Natural killer cell treated with Interleukin-12 subunit alpha and Interleukin-12 subunit beta and Interleukin-15 and Interleukin-18, amount 100 ng/mL, for 72 hours (primary cell): ENCODE data around the gene KRT74. TPM values are rescaled to one million over a fixed set of nuclear protein-coding genes. Genes with fewer than 3 reads are reported as not detected.

ENCODE experiments used
- ATAC-seq, 2 donors: fragments of 150-1000 bp; cut with Tn5 transposase in 1 of 2; sonication (Bioruptor Pico), chemical (Tn5 transposase) in 1 of 2; 2 replicates each; pipeline ENCODE4 v1.10.0; 2021
- DNase-seq: peaks from one replicate; pipeline ENCODE4 v3.0.0; 2022; ENCODE audit warnings: low spot score
- H3K27ac Mint-ChIP-seq, 2 donors: 1 replicate in 1 of 2; 2 replicates in 1 of 2; pipeline ENCODE4 v1.8.0; 2022; ENCODE audit warnings: mixed read lengths in 2 of 2, mild to moderate bottlenecking in 1 of 2, moderate library complexity in 1 of 2
- H3K27me3 Mint-ChIP-seq, 2 donors: 1 replicate in 1 of 2; 2 replicates in 1 of 2; pipeline ENCODE4 v1.8.0; 2022; ENCODE audit warnings: mixed read lengths in 2 of 2
- H3K36me3 Mint-ChIP-seq: one replicate; pipeline ENCODE4 v1.8.0; 2022; ENCODE audit warnings: mixed read lengths
- H3K4me1 Mint-ChIP-seq, 2 donors: 1 replicate in 1 of 2; 2 replicates in 1 of 2; pipeline ENCODE4 v1.8.0; 2022; ENCODE audit warnings: low read depth in 2 of 2, mixed read lengths in 2 of 2, mild to moderate bottlenecking in 1 of 2
- H3K4me3 Mint-ChIP-seq: one replicate; pipeline ENCODE4 v1.8.0; 2022; ENCODE audit warnings: mixed read lengths
- H3K9me3 Mint-ChIP-seq: 2 replicates; pipeline ENCODE4 v1.8.0; 2022; ENCODE audit warnings: mixed read lengths
- total RNA-seq, 2 donors: library from RNA; stranded (reverse); gene quantifications; one replicate each; pipeline ENCODE4 v1.2.3, GENCODE V29; 2022

The KRT74 gene
- total RNA-seq, 2 donors from 2014 or later = not detected

DNA sequence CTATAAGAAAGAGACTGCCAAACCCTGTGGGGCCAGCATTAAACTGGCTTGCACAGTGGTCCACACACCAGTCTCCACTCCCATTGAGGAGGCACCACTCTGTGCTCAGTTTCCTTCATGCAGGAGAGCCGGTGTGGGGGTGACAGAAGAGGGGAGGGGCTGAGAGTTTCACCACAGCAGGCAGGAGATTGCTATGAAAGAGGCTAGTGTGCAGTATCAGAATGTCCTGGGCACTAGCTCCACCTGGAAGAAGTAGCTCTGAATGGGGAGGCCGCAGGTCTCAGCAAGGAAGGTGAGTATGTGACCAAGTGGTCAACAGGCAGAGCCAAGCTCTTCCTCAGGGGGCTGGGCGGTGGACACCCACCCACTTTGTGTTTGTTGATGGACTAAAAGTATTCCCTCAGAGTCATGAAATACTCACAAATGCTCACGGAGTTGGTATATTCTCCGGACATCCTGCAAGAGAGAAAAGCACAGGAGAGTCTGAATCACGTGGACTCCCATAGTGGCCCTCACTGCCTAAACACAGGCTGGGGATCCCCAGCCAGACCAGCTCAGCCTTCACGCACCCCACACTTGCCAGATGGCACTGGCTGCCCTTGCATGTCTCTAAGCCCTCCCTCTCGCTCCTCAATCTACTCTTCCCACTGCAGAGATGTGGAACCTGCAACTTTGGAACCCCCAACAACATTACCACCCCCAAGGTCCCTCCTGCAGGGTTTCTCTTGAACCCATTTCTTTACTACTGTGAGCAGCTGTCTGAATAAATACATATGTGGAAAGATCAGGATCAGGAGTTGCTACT is 35.4 kb upstream of the KRT74 start:
- no peak overlapping the region for H3K27ac Mint-ChIP-seq
- DNase-seq = no peak
- peaks cover 30 to 45% of the 10 kb centered on the region in 2 donors for H3K4me1 Mint-ChIP-seq
- no peaks in the 10 kb centered on the region for H3K9me3 Mint-ChIP-seq
- ATAC-seq = no peak
- H3K27me3 Mint-ChIP-seq = peaks cover 0 to 7% of the 10 kb centered on the region in 2 donors
- no peak overlapping the region for H3K4me3 Mint-ChIP-seq
- no peaks in the 10 kb centered on the region for H3K36me3 Mint-ChIP-seq

DNA sequence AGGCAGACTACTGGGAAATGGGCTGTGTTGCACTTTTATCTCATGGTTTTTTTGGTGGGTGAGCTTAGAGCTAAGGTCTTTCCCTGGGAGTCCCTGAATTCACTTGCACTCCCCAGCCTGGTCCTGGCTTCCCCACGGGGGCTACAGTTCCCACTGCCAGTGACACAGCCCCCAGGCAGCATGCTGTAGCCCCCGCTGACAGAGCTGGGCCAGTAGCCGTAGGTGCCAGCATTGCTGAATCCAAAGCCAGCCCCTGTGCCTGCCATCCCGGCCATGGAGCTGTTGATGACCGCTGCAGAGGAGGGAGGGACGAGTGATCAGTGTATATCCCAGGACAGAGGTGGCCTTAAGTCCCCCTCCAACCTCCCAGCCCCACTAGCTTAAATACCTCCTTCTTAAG is 34.5 kb upstream of the KRT74 start:
- Mint-ChIP-seq H3K27ac (no peak overlapping the region), H3K4me3 (no peak overlapping the region), H3K36me3 (no peaks in the 10 kb centered on the region), H3K4me1 (peaks cover 25 to 43% of the 10 kb centered on the region in 2 donors), H3K9me3 (no peaks in the 10 kb centered on the region), H3K27me3 (peaks cover 0 to 7% of the 10 kb centered on the region in 2 donors)
- ATAC-seq (no peak), DNase-seq (no peak)

DNA sequence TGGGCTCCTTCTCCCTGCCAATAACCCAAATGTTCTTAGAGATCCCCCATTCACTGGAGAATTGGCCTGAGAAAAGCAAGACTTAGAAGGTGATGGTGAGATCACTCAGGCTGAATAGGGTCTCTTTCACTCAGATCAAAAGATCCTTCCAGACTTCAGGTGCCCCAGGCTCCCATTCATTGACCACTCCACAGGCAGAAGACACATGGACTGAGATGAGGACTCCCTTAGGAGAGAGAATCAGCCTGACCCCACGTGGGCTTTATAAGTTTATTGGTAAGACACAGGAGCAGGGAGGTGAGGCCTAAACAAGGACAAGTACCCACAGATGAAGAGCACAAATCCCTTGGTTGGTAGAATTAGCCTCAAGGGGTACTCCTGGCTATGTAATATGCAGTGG is 33.7 kb upstream of the KRT74 start:
- H3K4me1 Mint-ChIP-seq = peaks cover 25 to 47% of the 10 kb centered on the region in 2 donors
- no peak overlapping the region for H3K4me3 Mint-ChIP-seq
- no peak for ATAC-seq
- no peak overlapping the region for H3K27ac Mint-ChIP-seq
- no peak for DNase-seq
- H3K9me3 Mint-ChIP-seq = no peaks in the 10 kb centered on the region
- peaks cover 0 to 7% of the 10 kb centered on the region in 2 donors for H3K27me3 Mint-ChIP-seq
- no peaks in the 10 kb centered on the region for H3K36me3 Mint-ChIP-seq

DNA sequence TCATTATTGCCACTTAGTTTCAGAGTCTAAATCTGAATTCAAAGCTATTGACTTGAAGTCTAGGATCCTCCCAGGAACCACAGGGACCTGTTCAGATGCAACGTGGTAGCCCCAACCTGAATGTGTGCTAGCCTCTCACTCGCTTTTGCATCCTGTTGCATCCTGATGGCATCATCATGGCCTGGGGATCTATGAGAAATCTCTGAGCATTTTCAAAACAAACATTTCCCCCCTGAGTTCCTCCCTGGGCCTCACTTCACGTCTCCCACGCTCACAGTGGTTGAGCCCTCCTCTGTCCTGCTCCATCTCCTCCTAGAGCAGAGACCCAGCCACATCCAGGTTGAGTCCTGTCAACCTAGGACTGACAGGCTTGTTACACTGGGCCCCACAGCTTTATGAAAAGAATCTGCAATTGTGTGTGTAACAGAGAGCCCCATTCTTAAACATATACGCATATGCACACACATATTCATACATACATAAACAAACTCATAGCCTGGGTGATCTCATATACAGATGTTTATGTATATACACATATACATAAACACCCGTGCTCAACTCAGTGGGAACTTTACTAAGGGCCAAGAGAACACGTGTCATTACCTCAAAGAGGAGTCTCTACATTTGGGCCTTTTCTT is 33.1 kb upstream of the KRT74 start:
- Mint-ChIP-seq H3K27ac (peak overlapping the region in 1 of 2 donors; percentile 36), H3K36me3 (no peaks in the 10 kb centered on the region), H3K27me3 (peaks cover 0 to 7% of the 10 kb centered on the region in 2 donors), H3K4me1 (peaks cover 25 to 47% of the 10 kb centered on the region in 2 donors), H3K9me3 (no peaks in the 10 kb centered on the region), H3K4me3 (no peak overlapping the region)
- ATAC-seq (no peak), DNase-seq (no peak)

- Mint-ChIP-seq H3K27ac (no peak overlapping the region), H3K27me3 (peaks cover 0 to 7% of the 10 kb centered on the region in 2 donors), H3K36me3 (no peaks in the 10 kb centered on the region), H3K9me3 (no peaks in the 10 kb centered on the region), H3K4me3 (no peak overlapping the region), H3K4me1 (peaks cover 25 to 44% of the 10 kb centered on the region in 2 donors)
- ATAC-seq (no peak), DNase-seq (no peak)
Measured at GRCh38 chr12:52606096-52606495, 32.5 kb upstream of the KRT74 start.

DNA sequence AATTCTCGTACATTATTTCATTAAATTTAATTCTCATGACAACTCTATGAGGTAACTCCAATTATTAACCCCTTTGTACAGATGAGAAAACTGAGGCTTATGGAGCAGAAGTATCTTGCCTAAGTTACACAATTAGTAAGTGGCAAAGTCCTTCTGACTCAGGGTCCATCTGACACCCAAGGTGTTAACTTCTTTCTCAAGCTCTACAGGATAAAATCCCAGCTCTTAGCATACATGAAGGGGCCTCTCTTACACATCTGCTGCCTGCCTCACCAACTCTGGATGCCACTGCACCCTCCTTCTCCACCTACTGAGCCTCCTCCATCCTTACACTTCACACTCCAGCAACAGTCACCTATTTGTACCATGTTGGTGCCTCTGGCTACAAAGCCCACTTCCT is 31.9 kb upstream of the KRT74 start:
- Mint-ChIP-seq H3K27ac (no peak overlapping the region), H3K27me3 (peaks cover 0 to 8% of the 10 kb centered on the region in 2 donors), H3K4me3 (no peak overlapping the region), H3K36me3 (no peaks in the 10 kb centered on the region), H3K4me1 (peaks cover 25 to 40% of the 10 kb centered on the region in 2 donors), H3K9me3 (no peaks in the 10 kb centered on the region)
- ATAC-seq (peak; percentile 74 to 82), DNase-seq (no peak)

- Mint-ChIP-seq H3K4me3 (no peak overlapping the region), H3K27me3 (peaks cover 5 to 14% of the 10 kb centered on the region in 2 donors), H3K9me3 (no peaks in the 10 kb centered on the region), H3K36me3 (no peaks in the 10 kb centered on the region), H3K4me1 (peaks cover 25 to 39% of the 10 kb centered on the region in 2 donors), H3K27ac (no peak overlapping the region)
- ATAC-seq (no peak), DNase-seq (no peak)
Measured at GRCh38 chr12:52604859-52605258, 31.2 kb upstream of the KRT74 start.

DNA sequence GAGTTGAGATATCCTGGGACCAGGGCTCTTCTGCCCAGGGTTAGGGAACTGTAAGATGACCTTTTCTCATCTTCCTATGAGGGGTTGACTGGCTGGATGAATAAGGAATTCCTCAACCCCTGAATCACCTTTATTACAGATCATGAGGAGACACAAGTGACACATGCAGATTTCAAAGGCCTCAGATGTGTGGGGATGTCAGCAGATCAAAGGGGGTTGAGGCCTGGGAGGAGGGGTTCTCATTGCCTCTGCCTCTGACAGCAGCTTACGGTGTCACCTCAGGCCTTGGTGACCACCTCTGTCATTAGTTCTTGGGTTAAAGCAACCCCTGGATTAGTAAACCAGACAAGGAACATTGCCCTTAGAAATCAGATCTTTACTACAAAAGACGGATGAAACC is 29.7 kb upstream of the KRT74 start:
- Mint-ChIP-seq H3K4me1 (peaks cover 18 to 31% of the 10 kb centered on the region in 2 donors), H3K27ac (no peak overlapping the region), H3K36me3 (no peaks in the 10 kb centered on the region), H3K27me3 (peaks cover 5 to 23% of the 10 kb centered on the region in 2 donors), H3K9me3 (no peaks in the 10 kb centered on the region), H3K4me3 (no peak overlapping the region)
- ATAC-seq (no peak), DNase-seq (no peak)

DNA sequence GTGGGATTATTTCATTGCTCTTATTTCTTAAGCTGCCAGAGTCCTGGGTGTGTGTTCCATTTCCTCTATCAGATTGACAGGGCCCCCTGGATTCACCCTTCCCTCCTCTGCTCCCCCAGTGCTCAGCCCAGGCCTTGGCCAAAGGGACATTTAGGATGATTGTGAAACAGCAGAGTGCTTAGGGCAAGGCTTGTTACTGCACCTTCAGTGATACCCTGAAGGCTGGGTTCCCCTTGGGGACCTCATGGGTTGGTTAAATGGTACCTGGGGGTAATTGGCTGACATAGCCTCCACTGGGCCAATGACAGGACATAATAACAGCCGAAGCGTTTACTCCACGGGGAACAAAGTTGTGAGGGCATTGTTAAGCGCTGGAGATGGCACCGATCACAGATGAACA is 28.9 kb upstream of the KRT74 start:
- peak overlapping the region in 1 of 2 donors; percentile 20 for H3K27ac Mint-ChIP-seq
- ATAC-seq (no peak), DNase-seq (no peak)
- H3K27me3 Mint-ChIP-seq = peaks cover 5 to 18% of the 10 kb centered on the region in 2 donors
- no peaks in the 10 kb centered on the region for H3K36me3 Mint-ChIP-seq
- H3K4me1 Mint-ChIP-seq = peaks cover 14 to 27% of the 10 kb centered on the region in 2 donors
- H3K4me3 Mint-ChIP-seq = no peak overlapping the region
- H3K9me3 Mint-ChIP-seq = no peaks in the 10 kb centered on the region

DNA sequence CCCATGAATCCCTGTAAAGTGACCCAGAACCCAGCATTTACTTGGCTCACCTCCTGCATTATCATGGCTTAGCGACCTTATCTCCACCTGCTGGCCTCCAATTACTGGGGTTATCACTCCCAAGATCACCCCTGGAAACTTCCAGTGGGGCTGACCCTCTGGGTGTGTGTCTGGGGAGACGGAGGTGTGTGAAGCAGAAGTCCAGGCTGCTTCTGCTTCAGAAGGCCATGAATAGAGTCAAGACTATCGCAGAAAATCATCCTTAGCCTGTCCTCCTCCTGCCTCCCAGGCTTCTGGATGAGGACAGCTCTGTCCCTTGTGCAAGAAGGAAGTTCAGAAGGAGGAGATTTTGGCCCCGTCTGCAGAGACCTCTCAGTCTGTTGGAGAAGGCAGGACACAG is 28.0 kb upstream of the KRT74 start:
- ATAC-seq (no peak), DNase-seq (no peak)
- Mint-ChIP-seq H3K36me3 (no peaks in the 10 kb centered on the region), H3K4me1 (peaks cover 12 to 25% of the 10 kb centered on the region in 2 donors), H3K27me3 (peaks cover 5 to 15% of the 10 kb centered on the region in 2 donors), H3K27ac (no peak overlapping the region), H3K9me3 (no peaks in the 10 kb centered on the region), H3K4me3 (no peak overlapping the region)

GRCh38 chr12:52600941-52601481 is 27.4 kb upstream of the KRT74 start, which contains the start of gene KRT72:
Gene KRT72 (minus strand): TSS chr12:52601463. CDS start chr12:52601452, 11 bp downstream.
- peak within 1 kb of the TSS in 1 of 2 donors; percentile 20 for H3K27ac Mint-ChIP-seq
- H3K9me3 Mint-ChIP-seq = no peaks in the 10 kb centered on the region
- H3K27me3 Mint-ChIP-seq = peaks cover 5 to 15% of the 10 kb centered on the region in 2 donors
- H3K4me1 Mint-ChIP-seq = peaks cover 11 to 23% of the 10 kb centered on the region in 2 donors
- DNase-seq (no peak), ATAC-seq (no peak)
- H3K36me3 Mint-ChIP-seq = no peaks in the 10 kb centered on the region
- H3K4me3 Mint-ChIP-seq = no peak within 1 kb of the TSS

- no peak for ATAC-seq
- Mint-ChIP-seq H3K4me3 (no peak overlapping the region), H3K4me1 (peaks cover 6 to 18% of the 10 kb centered on the region in 2 donors), H3K9me3 (no peaks in the 10 kb centered on the region), H3K36me3 (no peaks in the 10 kb centered on the region), H3K27ac (no peak overlapping the region), H3K27me3 (peaks cover 5 to 15% of the 10 kb centered on the region in 2 donors)
- DNase-seq = no peak
Measured at GRCh38 chr12:52600475-52600874, 26.8 kb upstream of the KRT74 start.

DNA sequence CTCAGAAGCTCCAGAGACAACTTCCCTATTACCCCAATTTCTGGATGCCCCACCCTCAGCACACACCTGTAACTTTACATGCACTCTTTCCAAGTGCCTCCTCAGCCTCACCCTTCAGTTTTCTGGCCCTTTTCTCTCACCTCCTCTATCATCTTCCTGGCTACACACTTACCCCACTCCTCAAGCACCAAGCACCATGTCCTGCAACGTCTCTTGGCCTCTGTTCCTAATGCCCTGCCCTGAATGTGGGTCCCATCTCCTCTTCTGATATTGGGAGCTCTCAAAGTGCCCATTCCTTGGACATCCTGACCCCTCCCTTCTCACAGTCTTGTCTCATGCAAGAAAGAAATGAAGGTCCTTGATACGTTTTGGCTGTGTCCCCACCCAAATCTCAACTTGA is 26.4 kb upstream of the KRT74 start:
- Mint-ChIP-seq H3K36me3 (no peaks in the 10 kb centered on the region), H3K4me1 (peaks cover 2 to 16% of the 10 kb centered on the region in 2 donors), H3K27me3 (peaks cover 5 to 15% of the 10 kb centered on the region in 2 donors), H3K9me3 (no peaks in the 10 kb centered on the region), H3K4me3 (no peak overlapping the region), H3K27ac (no peak overlapping the region)
- DNase-seq (no peak), ATAC-seq (no peak)

DNA sequence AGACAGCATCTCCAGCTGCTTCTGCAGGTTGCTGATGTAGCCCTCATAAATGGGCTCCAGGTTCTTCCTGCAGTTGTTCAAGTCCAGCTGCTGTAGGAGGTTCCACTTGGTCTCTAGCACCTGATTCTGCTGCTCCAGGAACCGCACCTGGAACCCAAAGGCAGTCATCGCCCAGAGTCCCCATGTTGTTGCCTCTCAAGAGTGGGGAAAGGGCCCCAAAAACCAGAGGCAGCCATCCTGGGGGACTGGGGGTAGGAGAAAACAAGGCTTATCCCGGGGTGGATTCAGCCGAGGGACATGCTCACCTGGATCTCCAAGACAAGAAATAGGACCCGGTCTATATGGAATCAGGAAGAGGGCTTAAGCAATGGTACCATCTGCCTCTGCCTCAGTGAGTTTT is 25.3 kb upstream of the KRT74 start:
- no peak overlapping the region for H3K27ac Mint-ChIP-seq
- no peaks in the 10 kb centered on the region for H3K9me3 Mint-ChIP-seq
- H3K4me3 Mint-ChIP-seq = no peak overlapping the region
- ATAC-seq (no peak), DNase-seq (no peak)
- peaks cover 0 to 14% of the 10 kb centered on the region in 2 donors for H3K4me1 Mint-ChIP-seq
- H3K27me3 Mint-ChIP-seq = peaks cover 5 to 15% of the 10 kb centered on the region in 2 donors
- H3K36me3 Mint-ChIP-seq = no peaks in the 10 kb centered on the region
